HEK293T (cell line): Measurements from ENCODE around the gene AOPEP.

Experiments
- ARNT ChIP-seq: fragments of 450-650 bp; IDR thresholded peaks from 2 replicates; pipeline ENCODE4 v1.6.1; 2017; ENCODE audit warnings: mild to moderate bottlenecking
- BHLHE40 ChIP-seq: fragments of 450-650 bp; IDR thresholded peaks from 2 replicates; pipeline ENCODE4 v1.6.1; 2016; ENCODE audit warnings: mild to moderate bottlenecking, moderate library complexity, borderline replicate concordance
- ELF4 ChIP-seq: fragments of 450-650 bp; IDR thresholded peaks from 2 replicates; pipeline ENCODE4 v1.6.1; 2017; ENCODE audit warnings: antibody characterized with exemption
- FOXA1 ChIP-seq: fragments of 450-650 bp; IDR thresholded peaks from 2 replicates; pipeline ENCODE4 v1.6.1; 2016; ENCODE audit warnings: mild to moderate bottlenecking
- FOXM1 ChIP-seq: fragments of 450-650 bp; IDR thresholded peaks from 2 replicates; pipeline ENCODE4 v1.6.1; 2017; ENCODE audit warnings: mild to moderate bottlenecking, borderline replicate concordance
- HDGF ChIP-seq: fragments of 450-650 bp; IDR thresholded peaks from 2 replicates; pipeline ENCODE4 v1.6.1; 2017; ENCODE audit warnings: antibody characterized with exemption, borderline replicate concordance
- NFRKB ChIP-seq: fragments of 450-650 bp; IDR thresholded peaks from 2 replicates; pipeline ENCODE4 v1.6.1; 2016; ENCODE audit warnings: mild to moderate bottlenecking, moderate library complexity
- PKNOX1 ChIP-seq: fragments of 450-650 bp; IDR thresholded peaks from 2 replicates; pipeline ENCODE4 v1.6.1; 2016
- SP1 ChIP-seq: fragments of 450-650 bp; IDR thresholded peaks from 2 replicates; pipeline ENCODE4 v1.6.1; 2017
- SUZ12 ChIP-seq: fragments of 450-650 bp; IDR thresholded peaks from 2 replicates; pipeline ENCODE4 v1.6.1; 2016; ENCODE audit warnings: mild to moderate bottlenecking
- TARDBP ChIP-seq: fragments of 450-650 bp; IDR thresholded peaks from 2 replicates; pipeline ENCODE4 v1.6.1; 2016

- no peak for TF ChIP-seq SUZ12
- no peak for TF ChIP-seq PKNOX1
- no peak for TF ChIP-seq SP1
- TF ChIP-seq FOXM1, result no peak
- no peak for TF ChIP-seq NFRKB
- TF ChIP-seq FOXA1, result no peak
- TF ChIP-seq TARDBP, result no peak
- TF ChIP-seq HDGF, result no peak
- TF ChIP-seq ARNT, result no peak
- no peak for TF ChIP-seq ELF4
- TF ChIP-seq BHLHE40, result no peak
Measured at GRCh38 chr9:94697972-94698581, 28.4 kb upstream of the AOPEP start.
